ENCODE results near the gene SH3PXD2A. TPM values are rescaled to one million over a fixed set of nuclear protein-coding genes. Genes with fewer than 3 reads are reported as not detected.
A peak's percentile ranks its signal among the peaks of the same experiment; 100 is the strongest.

Gene SH3PXD2A
- total and polyA plus RNA-seq, 9 donors = 33.2 to 95.0 (median 73.9) TPM

DNA sequence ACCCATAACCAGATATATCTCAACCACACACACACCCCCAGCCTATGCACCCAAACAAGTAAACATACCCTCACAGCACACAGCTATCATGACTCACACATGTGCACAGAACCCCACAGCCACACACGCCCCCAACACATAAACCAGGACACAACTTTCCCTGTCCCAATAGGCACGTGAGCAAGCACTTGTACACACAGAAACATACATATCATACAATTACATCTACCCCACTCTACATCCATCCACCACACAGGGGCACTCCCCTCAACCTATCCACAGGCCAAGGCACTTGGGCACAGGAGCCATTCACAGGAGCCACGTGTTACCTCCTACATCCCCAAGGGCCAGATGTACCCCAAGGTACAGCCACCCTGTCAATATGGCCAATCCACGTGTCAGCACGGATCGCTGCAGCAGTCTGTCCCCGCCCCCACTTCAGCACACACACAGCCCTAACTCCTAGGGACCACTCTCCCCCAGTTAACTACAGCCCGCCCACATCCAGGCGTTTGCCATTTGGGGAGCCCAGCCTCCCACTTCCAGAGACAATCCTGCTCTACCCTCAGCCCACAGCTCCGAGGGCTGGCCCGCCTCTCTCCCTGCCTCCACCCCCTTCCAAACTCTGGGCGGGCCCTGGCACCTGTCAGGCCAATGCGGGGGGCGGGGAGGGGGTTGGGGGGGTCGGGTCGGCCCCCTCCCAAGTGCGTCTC is 163.5 kb downstream of the SH3PXD2A start:
- no peak overlapping the region for H3K27ac ChIP-seq (ENCODE audit: low read length)
- no peak overlapping the region for H3K4me3 ChIP-seq (ENCODE audit: low read length)
- H3K9me3 ChIP-seq (replicated peaks; ENCODE audit: control insufficient read depth, low read depth, low read length) = no peaks in the 10 kb centered on the region
- peak; percentile 38 for DNase-seq
- 23% methylated on average over 9 of the region's 17 CpGs for WGBS (ENCODE audit: insufficient coverage)
- H3K36me3 ChIP-seq (ENCODE audit: control insufficient read depth, insufficient read depth, low read length) = no peaks in the 10 kb centered on the region
- peaks cover 38% of the 10 kb centered on the region for H3K4me1 ChIP-seq (ENCODE audit: control insufficient read depth, insufficient read depth, low read length)
- H3K27me3 ChIP-seq (ENCODE audit: control insufficient read depth, insufficient read depth, low read length) = peaks cover 29% of the 10 kb centered on the region

DNA sequence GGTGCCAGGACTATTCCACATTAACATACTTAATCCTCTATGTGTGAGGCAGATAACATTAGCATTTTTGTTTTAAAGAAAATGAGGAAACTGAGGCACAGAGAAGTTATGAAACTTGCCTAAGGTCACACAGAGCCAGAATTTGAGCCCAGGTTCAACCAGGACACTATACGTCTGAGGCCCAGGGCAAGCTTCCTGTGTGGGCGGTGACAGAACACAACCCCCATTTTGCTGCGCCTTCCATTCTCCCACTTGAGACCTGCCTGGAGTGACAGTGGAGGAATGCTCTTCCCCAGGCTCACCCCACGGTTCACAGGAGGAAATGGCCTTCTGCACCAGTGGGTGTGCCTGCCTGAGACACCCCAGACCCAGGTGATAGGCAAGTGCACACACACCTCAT is 164.1 kb downstream of the SH3PXD2A start:
- DNase-seq = no peak
- no peak overlapping the region for H3K4me3 ChIP-seq (ENCODE audit: low read length)
- peaks cover 35% of the 10 kb centered on the region for H3K4me1 ChIP-seq (ENCODE audit: control insufficient read depth, insufficient read depth, low read length)
- H3K27ac ChIP-seq (ENCODE audit: low read length) = no peak overlapping the region
- H3K36me3 ChIP-seq (ENCODE audit: control insufficient read depth, insufficient read depth, low read length) = no peaks in the 10 kb centered on the region
- no peaks in the 10 kb centered on the region for H3K9me3 ChIP-seq (replicated peaks; ENCODE audit: control insufficient read depth, low read depth, low read length)
- WGBS (ENCODE audit: insufficient coverage) = 67% methylated on average over 4 of the region's 4 CpGs
- H3K27me3 ChIP-seq (ENCODE audit: control insufficient read depth, insufficient read depth, low read length) = peaks cover 29% of the 10 kb centered on the region

DNA sequence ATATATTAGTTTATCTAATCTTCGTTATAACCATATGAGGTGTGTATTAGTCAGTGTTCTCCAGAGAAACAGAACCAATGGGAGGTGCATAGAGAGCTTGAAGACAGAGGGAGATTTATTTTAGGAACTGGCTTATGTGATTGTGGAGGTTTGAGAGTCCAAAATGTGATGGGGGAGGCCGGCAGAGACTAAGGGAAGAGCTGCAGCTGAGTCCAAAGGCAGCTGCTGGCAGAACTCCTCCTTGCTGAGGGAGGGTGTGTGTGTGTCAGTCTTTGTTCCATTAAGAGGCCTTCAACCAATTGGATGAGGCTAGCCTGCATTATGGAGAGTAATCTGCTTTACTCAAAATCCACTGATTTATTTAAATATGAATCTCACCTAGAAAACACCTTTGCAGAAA is 165.1 kb downstream of the SH3PXD2A start:
- Histone ChIP-seq H3K27me3 (ENCODE audit: control insufficient read depth, insufficient read depth, low read length) (peaks cover 28% of the 10 kb centered on the region), H3K36me3 (ENCODE audit: control insufficient read depth, insufficient read depth, low read length) (no peaks in the 10 kb centered on the region), H3K4me3 (ENCODE audit: low read length) (no peak overlapping the region), H3K4me1 (ENCODE audit: control insufficient read depth, insufficient read depth, low read length) (peaks cover 33% of the 10 kb centered on the region), H3K27ac (ENCODE audit: low read length) (no peak overlapping the region), H3K9me3 (replicated peaks; ENCODE audit: control insufficient read depth, low read depth, low read length) (no peaks in the 10 kb centered on the region)
- 47% methylated on average over 2 of the region's 2 CpGs for WGBS (ENCODE audit: insufficient coverage)
- DNase-seq = peak; percentile 68

GRCh38 chr10:103688491-103688890 is 166.9 kb downstream of the SH3PXD2A start:
- Histone ChIP-seq H3K27me3 (ENCODE audit: control insufficient read depth, insufficient read depth, low read length) (peaks cover 10% of the 10 kb centered on the region), H3K27ac (ENCODE audit: low read length) (no peak overlapping the region), H3K36me3 (ENCODE audit: control insufficient read depth, insufficient read depth, low read length) (no peaks in the 10 kb centered on the region), H3K4me1 (ENCODE audit: control insufficient read depth, insufficient read depth, low read length) (peaks cover 29% of the 10 kb centered on the region), H3K9me3 (replicated peaks; ENCODE audit: control insufficient read depth, low read depth, low read length) (no peaks in the 10 kb centered on the region), H3K4me3 (ENCODE audit: low read length) (no peak overlapping the region)
- WGBS (ENCODE audit: insufficient coverage) = 32% methylated on average over 4 of the region's 4 CpGs
- DNase-seq = no peak

- no peaks in the 10 kb centered on the region for H3K9me3 ChIP-seq (replicated peaks; ENCODE audit: control insufficient read depth, low read depth, low read length)
- peaks cover 5% of the 10 kb centered on the region for H3K27me3 ChIP-seq (ENCODE audit: control insufficient read depth, insufficient read depth, low read length)
- no peak overlapping the region for H3K4me3 ChIP-seq (ENCODE audit: low read length)
- 96% methylated on average over 5 of the region's 5 CpGs for WGBS (ENCODE audit: insufficient coverage)
- no peaks in the 10 kb centered on the region for H3K36me3 ChIP-seq (ENCODE audit: control insufficient read depth, insufficient read depth, low read length)
- no peak overlapping the region for H3K27ac ChIP-seq (ENCODE audit: low read length)
- no peak for DNase-seq
- peaks cover 23% of the 10 kb centered on the region for H3K4me1 ChIP-seq (ENCODE audit: control insufficient read depth, insufficient read depth, low read length)
These were observed 167.7 kb downstream of the SH3PXD2A start for GRCh38 chr10:103687718-103688117.

GRCh38 chr10:103687172-103687571 is 168.2 kb downstream of the SH3PXD2A start:
- H3K27me3 ChIP-seq (ENCODE audit: control insufficient read depth, insufficient read depth, low read length) = no peaks in the 10 kb centered on the region
- no peak overlapping the region for H3K27ac ChIP-seq (ENCODE audit: low read length)
- peaks cover 20% of the 10 kb centered on the region for H3K4me1 ChIP-seq (ENCODE audit: control insufficient read depth, insufficient read depth, low read length)
- H3K36me3 ChIP-seq (ENCODE audit: control insufficient read depth, insufficient read depth, low read length) = no peaks in the 10 kb centered on the region
- H3K9me3 ChIP-seq (replicated peaks; ENCODE audit: control insufficient read depth, low read depth, low read length) = no peaks in the 10 kb centered on the region
- DNase-seq = no peak
- 73% methylated on average over 4 of the region's 6 CpGs for WGBS (ENCODE audit: insufficient coverage)
- H3K4me3 ChIP-seq (ENCODE audit: low read length) = no peak overlapping the region

GRCh38 chr10:103685880-103686669 is 169.3 kb downstream of the SH3PXD2A start:
- Histone ChIP-seq H3K9me3 (replicated peaks; ENCODE audit: control insufficient read depth, low read depth, low read length) (no peaks in the 10 kb centered on the region), H3K4me1 (ENCODE audit: control insufficient read depth, insufficient read depth, low read length) (peaks cover 21% of the 10 kb centered on the region), H3K27ac (ENCODE audit: low read length) (no peak overlapping the region), H3K27me3 (ENCODE audit: control insufficient read depth, insufficient read depth, low read length) (no peaks in the 10 kb centered on the region), H3K4me3 (ENCODE audit: low read length) (no peak overlapping the region), H3K36me3 (ENCODE audit: control insufficient read depth, insufficient read depth, low read length) (no peaks in the 10 kb centered on the region)
- peak; percentile 76 for DNase-seq
- 16% methylated on average over 5 of the region's 8 CpGs for WGBS (ENCODE audit: insufficient coverage)

DNA sequence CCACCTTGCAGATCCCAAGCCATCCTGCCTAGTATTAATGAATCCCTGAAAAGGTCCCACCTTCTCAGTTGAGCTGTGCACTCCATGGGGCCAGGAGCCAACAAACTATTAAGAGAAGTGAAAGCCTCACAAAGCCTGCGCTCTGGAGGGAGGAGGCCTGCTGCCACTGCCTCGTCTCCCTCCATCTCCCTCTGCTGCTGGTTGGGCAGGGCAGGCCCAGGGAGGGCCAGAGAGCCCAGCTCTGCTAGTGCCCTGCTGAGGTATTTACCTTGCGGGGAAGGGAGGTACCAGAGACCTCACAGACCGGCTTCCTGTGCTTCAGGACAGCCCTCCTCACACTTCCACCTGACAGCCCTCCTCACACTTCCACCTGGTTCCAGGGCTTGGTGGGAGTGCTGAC is 171.5 kb downstream of the SH3PXD2A start:
- H3K27ac ChIP-seq (ENCODE audit: low read length) = no peak overlapping the region
- DNase-seq = no peak
- no peaks in the 10 kb centered on the region for H3K27me3 ChIP-seq (ENCODE audit: control insufficient read depth, insufficient read depth, low read length)
- WGBS (ENCODE audit: insufficient coverage) = 88% methylated on average over 4 of the region's 4 CpGs
- no peaks in the 10 kb centered on the region for H3K9me3 ChIP-seq (replicated peaks; ENCODE audit: control insufficient read depth, low read depth, low read length)
- peaks cover 29% of the 10 kb centered on the region for H3K4me1 ChIP-seq (ENCODE audit: control insufficient read depth, insufficient read depth, low read length)
- no peak overlapping the region for H3K4me3 ChIP-seq (ENCODE audit: low read length)
- no peaks in the 10 kb centered on the region for H3K36me3 ChIP-seq (ENCODE audit: control insufficient read depth, insufficient read depth, low read length)

GRCh38 chr10:103682631-103683030 is 172.7 kb downstream of the SH3PXD2A start:
- Histone ChIP-seq H3K27ac (ENCODE audit: low read length) (no peak overlapping the region), H3K27me3 (ENCODE audit: control insufficient read depth, insufficient read depth, low read length) (no peaks in the 10 kb centered on the region), H3K9me3 (replicated peaks; ENCODE audit: control insufficient read depth, low read depth, low read length) (no peaks in the 10 kb centered on the region), H3K4me3 (ENCODE audit: low read length) (no peak overlapping the region), H3K4me1 (ENCODE audit: control insufficient read depth, insufficient read depth, low read length) (peaks cover 36% of the 10 kb centered on the region), H3K36me3 (ENCODE audit: control insufficient read depth, insufficient read depth, low read length) (no peaks in the 10 kb centered on the region)
- DNase-seq = no peak
- WGBS (ENCODE audit: insufficient coverage) = 78% methylated on average over 7 of the region's 12 CpGs

DNA sequence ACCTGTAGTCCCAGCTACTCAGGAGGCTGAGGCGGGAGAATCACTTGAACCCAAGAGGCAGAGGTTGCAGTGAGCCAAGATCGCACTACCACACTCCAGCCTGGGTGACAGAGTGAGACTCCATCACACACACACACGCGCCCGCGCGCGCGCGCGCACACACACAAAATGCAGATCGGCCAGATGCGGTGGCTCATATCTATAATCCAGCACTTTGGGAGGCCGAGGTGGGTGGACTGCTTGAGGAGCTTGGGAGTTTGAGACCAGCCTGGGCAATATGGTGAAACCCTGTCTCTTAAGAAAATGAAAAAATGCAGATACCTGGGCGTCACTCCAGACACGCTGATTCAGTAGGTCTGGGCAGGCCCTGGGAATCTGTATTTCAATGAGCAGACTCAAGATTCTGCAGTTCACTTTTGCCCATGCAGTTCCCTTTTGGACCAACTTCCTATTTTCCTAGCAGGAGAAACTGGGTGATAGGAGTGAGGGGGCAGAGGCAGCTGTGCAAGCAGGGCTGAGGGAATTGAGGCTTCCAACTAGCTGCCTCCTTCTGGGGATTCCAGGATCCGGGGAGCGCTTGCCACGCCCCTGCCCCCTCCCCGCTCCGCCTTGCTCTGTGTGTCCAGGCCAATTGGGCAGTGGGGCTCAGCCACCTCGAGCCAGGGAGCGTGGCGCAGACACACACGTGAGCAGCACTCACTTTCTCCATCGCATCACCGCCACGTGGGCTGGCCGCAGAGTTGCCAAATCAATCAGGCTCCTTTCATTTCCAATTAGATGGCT is 173.6 kb downstream of the SH3PXD2A start:
- 83% methylated on average over 18 of the region's 29 CpGs for WGBS (ENCODE audit: insufficient coverage)

More for the DNA sequence above, 173.6 kb downstream of the SH3PXD2A start:
- no peak overlapping the region for H3K27ac ChIP-seq (ENCODE audit: low read length)
- no peaks in the 10 kb centered on the region for H3K36me3 ChIP-seq (ENCODE audit: control insufficient read depth, insufficient read depth, low read length)
- peaks cover 44% of the 10 kb centered on the region for H3K4me1 ChIP-seq (ENCODE audit: control insufficient read depth, insufficient read depth, low read length)
- H3K27me3 ChIP-seq (ENCODE audit: control insufficient read depth, insufficient read depth, low read length) = no peaks in the 10 kb centered on the region
- no peak for DNase-seq
- no peak overlapping the region for H3K4me3 ChIP-seq (ENCODE audit: low read length)
- no peaks in the 10 kb centered on the region for H3K9me3 ChIP-seq (replicated peaks; ENCODE audit: control insufficient read depth, low read depth, low read length)

Measured in muscle of leg (tissue), 11 donors.